Occipital lobe (tissue), 2 donors: ENCODE measurements around the gene LDLRAD4. TPM values are rescaled to one million over a fixed set of nuclear protein-coding genes. Genes with fewer than 3 reads are reported as not detected.

Experiments
- DNase-seq: peaks from one replicate; lab custom pipeline; 2025; lab: John Stamatoyannopoulos, UW
- total RNA-seq: library from RNA; depleted of rRNA; stranded (reverse); fragments of >200 nt; gene quantifications from one replicate; pipeline ENCODE4 v1.2.3, GENCODE V29; 2014

The LDLRAD4 gene
- total RNA-seq, 1 donor from 2014 or later, result 129 TPM

GRCh38 chr18:13366962-13367892, 148.7 kb downstream of the LDLRAD4 start:
- DNase-seq, result no peak

- no peak for DNase-seq
Measured at GRCh38 chr18:13368080-13368813, 149.7 kb downstream of the LDLRAD4 start.

- DNase-seq, result no peak
Measured at GRCh38 chr18:13369353-13369752, 150.8 kb downstream of the LDLRAD4 start.

- DNase-seq, result no peak
Measured at GRCh38 chr18:13369756-13370510, 151.4 kb downstream of the LDLRAD4 start.

GRCh38 chr18:13370995-13371625, 152.6 kb downstream of the LDLRAD4 start:
- DNase-seq, result no peak

- DNase-seq, result no peak
Measured at GRCh38 chr18:13371689-13372418, 153.3 kb downstream of the LDLRAD4 start.

GRCh38 chr18:13372531-13372951, 154.0 kb downstream of the LDLRAD4 start:
- DNase-seq, result no peak

- DNase-seq, result no peak
Measured at GRCh38 chr18:13374096-13374467, 155.5 kb downstream of the LDLRAD4 start.

GRCh38 chr18:13374468-13375301, 156.1 kb downstream of the LDLRAD4 start:
- DNase-seq, result peak; percentile 74

GRCh38 chr18:13375302-13376255, 157.0 kb downstream of the LDLRAD4 start:
- peak; percentile 48 for DNase-seq

GRCh38 chr18:13376298-13376840, 157.8 kb downstream of the LDLRAD4 start:
- no peak for DNase-seq

GRCh38 chr18:13376841-13377351, 158.3 kb downstream of the LDLRAD4 start:
- no peak for DNase-seq

- DNase-seq, result no peak
Measured at GRCh38 chr18:13377496-13377895, 158.9 kb downstream of the LDLRAD4 start.

- no peak for DNase-seq
Measured at GRCh38 chr18:13378150-13378549, 159.6 kb downstream of the LDLRAD4 start.

GRCh38 chr18:13379062-13379865, 160.7 kb downstream of the LDLRAD4 start:
- no peak for DNase-seq

- no peak for DNase-seq
Measured at GRCh38 chr18:13379930-13380690, 161.6 kb downstream of the LDLRAD4 start.
